Anterior cingulate cortex (tissue), 58 donors: Measurements from ENCODE around the gene ZSWIM1.
"Not testable (repeated sequence)": the region's sequence is repeated elsewhere in the genome, so short reads cannot be mapped to it uniquely, and the experiment has no call there.

Experiments used
- DNase-seq, 58 donors: peaks; one replicate each; lab custom pipeline; 2025; lab: John Stamatoyannopoulos, UW

The ZSWIM1 gene

DNA sequence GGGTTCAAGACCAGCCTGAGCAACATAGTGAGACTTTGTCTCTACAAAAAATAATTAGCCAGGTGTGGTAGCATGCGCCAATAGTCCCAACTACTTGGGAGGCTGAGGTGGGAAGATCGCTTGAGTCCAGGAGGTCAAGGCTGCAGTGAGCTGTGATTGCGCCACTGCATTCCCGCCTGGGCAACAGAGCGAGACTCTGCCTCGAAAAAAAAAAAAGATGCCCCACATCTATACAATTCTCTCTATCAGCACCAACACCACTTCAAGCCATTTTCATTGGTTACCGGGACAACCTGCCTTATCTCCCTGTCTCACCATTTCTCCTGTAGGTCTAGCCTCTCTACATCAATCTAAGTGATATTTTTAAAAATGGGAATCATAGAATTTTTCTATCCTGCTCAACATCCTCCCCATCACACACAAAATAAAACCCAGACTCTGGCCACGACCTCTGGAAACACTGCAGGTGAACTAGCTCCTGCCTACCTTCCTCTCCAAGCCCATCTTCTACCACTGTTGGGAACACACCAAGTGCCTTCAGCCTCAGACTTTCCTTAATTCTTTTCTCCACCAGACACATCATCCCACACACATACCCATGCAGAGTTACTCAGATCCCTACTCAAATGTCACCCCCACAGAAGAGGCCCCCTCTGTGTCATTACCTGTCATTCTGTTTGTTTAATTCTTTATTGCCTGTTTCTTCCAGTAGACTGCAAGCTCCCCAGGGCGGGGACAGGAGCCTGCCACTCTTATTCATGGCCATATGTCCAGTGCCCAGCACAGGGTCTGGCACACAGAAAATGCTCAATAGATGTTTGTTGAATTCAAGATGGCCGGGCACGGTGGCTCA lies 40.5 kb downstream of the ZSWIM1 start:
- no peak for DNase-seq

DNA sequence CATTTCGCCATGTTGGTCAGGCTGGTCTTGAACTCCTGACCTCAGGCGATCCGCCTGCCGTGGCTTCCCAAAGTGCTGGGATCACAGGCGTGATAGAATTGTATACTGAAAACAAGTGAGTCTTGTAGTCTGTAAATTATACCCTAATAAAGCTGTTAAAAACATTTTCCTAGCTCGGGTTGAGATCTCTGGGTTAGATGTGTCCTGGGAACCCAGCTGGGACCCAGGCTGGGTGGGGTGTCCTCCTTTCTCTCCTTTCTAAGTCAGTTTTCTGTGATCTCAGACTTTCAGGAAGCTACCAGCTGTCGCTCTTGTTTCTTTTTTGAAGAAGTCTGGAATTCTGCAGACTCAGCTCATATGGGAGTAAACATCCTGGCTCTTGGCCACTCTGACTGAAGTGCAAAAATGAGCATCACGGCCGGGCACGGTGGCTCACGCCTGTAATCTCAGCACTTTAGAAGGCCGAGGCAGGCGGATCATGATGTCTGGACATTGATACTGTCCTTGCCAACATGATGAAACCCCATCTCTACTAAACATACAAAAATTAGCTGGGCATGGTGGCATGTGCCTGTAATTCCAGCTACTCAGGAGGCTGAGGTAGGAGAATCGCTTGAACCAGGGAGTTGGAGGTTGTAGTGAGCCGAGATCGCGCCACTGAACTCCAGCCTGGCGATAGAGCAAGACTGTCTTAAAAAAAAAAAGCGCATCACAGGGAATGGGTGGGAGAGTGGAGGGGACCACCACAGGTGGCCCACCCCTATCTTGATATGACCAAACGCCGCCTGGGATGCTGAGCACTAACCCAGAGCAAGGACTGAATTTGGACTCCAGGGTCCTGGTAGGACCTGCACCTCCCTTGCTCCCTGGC lies 43.6 kb downstream of the ZSWIM1 start:
- DNase-seq: peak in 6 of 58 donors; percentile 10 to 34 (median 14)

DNA sequence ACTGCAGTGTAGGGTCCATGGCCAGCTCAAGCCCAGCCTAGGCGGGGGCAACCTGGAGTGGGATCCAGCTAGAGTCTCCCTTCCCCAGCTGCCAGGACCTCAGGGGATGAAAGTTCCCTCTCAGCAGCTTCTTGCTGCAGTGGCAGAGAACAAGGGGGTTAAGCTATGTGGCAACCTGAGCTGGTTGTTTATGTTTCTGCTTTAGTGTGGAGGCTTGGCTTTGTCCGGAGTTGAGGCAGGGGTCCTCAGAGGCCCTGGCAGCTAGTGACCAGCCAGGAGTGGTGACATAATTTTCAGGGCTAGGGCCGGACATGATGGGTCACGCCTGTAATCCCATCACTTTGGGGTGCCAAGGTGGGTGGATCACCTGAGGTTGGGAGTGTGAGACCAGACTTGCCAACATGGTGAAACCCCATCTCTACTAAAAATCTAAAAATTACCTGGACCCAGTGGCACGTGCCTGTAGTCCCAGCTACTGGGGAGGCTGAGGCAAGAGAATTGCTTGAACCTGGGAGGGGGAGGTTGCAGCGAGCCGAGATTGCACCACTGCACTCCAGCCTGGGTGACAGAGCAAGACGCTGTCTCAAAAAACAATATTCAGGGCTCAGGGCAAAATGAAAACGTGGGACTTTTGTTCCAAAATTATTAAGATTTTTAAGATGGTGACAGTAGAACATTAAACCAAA lies 44.9 kb downstream of the ZSWIM1 start:
- no peak for DNase-seq

DNA sequence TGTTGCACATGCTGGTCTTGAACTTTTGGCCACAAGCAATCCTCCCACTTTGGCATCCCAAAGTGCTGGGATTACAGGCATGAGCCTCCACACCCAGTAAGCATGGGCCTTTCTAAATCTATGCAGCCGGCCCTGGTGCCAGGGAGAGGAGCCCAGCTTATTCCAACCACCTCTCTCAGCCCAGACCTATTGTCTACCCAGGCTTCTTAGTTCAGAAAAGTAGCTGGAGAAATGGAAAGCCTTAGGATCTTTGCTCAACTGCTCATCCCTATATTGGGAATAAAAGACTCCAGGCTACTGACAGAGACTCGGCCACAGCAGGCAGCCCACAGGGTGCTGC lies 45.7 kb downstream of the ZSWIM1 start:
- no peak for DNase-seq

DNA sequence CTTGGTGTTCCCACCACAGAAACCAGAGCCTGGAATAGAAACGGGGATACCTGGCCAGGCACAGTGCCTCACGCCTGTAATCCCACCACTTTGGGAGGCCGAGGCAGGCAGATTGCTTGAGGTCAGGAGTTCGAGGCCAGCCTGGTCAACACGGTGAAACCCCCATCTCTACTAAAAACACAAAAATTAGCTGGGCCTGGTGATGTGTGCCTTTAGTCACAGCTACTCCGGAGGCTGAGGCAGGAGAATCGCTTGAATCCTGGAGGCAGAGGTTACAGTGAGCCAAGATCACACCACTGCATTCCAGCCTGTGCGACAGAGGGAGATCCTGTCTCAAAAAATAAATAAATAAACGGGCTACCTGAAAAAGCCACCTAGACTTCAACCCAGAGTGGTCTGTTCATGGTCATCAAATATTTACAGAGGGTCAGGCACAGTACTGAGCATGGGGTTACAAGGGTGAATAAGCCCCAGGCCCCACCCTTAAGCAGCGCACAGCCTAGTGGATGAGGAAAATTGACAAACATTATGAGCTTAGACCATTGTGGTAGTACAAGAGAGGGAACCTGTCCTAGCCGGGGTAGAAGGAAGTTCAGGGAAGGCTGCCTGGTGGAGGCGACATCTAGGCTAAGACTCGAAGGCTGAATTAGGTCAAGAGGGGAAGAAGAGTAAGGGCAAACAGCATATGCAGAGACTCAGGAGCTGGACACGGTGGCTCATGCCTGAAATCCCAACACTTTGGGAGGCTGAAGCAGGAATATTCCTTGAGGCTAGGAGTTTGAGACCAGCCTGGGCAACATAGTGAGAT lies 46.2 kb downstream of the ZSWIM1 start:
- no peak for DNase-seq

DNA sequence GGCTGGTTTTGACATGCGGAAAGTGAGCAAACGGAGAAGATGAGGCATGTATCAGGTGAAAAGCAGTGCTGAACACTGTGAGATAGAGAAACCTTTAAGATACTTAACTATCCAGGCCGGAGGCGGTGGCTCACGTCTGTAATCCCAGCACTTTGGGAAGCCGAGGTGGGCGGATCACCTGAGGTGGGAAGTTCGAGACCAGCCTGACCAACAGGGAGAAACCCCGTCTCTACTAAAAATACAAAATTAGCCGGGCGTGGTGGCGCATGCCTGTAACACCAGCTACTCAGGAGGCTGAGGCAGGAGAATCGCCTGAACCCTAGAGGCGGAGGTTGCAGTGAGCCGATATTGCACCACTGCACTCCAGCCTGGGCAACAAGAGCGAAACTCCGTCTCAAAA lies 50.7 kb downstream of the ZSWIM1 start:
- DNase-seq: not testable (repeated sequence)

DNA sequence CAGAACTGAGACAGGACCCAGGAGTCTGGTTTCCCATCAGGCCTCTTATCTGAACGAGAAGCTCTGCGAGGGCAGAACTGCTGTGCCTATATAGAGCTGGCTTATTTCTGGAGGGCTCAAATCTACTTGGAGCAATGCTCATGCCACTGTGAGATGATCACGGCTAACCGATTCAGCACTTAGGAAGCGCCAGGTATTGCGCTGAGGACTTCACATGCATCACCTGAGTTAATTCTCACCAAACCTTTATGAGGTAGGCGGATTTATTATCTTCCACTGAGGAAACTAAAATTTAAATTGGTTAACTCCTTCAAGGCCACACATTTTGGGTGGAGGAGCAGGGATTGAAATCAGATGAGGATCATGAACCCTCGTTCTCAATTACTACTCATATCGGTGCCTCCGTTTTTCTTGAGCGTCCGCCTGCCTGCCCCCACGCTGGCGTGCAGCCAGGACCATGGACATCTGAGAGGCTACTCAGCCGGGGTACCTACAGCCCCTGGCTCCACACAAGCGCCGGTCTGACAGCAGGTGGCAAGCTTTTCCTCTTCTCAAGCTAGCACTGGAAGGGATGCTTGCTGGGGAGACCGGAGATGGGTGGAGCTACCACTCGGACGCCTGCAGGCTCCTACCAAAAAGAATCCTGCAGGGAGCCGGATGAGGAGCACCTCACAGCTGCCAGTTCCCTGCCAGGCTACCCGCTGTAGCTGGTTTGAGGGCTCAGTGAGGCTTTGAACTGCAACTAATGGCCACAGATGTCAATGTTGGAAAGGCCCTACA lies 52.4 kb downstream of the ZSWIM1 start:
- DNase-seq: peak in 57 of 58 donors; percentile 17 to 88 (median 67)

DNA sequence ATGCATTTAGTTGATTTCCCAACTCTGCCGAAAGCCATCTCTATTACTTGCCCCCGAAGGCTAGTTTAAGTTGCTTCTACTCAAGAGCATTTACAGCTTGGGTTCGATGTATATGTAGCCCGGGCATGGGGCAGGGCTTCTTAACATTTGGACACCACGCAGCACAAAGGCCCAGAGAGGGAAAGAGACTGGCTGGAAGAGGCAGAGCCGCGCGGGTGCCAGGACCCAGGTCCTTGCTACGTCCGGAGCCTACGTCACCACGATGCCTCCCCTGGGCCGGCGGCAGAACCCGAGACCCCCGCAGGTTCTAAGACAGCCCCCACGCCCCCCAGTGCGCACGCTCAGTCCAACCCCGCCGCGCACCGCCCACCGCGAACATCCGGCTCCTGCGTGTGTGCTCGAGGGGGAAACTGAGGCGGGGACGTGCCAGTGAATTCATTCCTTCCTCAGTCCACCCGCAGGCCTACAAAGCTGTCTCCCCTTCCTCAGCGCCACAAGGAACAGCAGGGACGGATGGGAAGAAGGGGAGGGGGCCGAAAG lies 53.1 kb downstream of the ZSWIM1 start:
- peak in 47 of 58 donors; percentile 55 to 92 (median 83) for DNase-seq
